ENCODE data around the gene STKLD1.

Gene STKLD1

GRCh38 chr9:133335924-133336811 is 40.0 kb upstream of the STKLD1 start, which contains the start of gene SURF6:
SURF6 (minus strand) TSS chr9:133336188; CDS start chr9:133336132, 56 bp downstream.
- H3K4me3 ChIP-seq (ENCODE audit: low read depth, low read length): peak within 1 kb of the TSS; percentile 96
- H3K27ac ChIP-seq: peak within 1 kb of the TSS; percentile 47
- peak; percentile 82 for DNase-seq
- in situ Hi-C loops (cut with HindIII; ENCODE audit: low pct_ligation_motif_present, low sequenced_read_pairs): no loop called here
- H3K27me3 ChIP-seq (replicated peaks): no peaks in the 10 kb centered on the region
- no peak for TF ChIP-seq CTCF (IDR thresholded peaks at IDR 0.05; ENCODE audit: low read depth, low read length, missing control alignments)
- peaks cover 44% of the 10 kb centered on the region for H3K36me3 ChIP-seq (replicated peaks)

GRCh38 chr9:133339641-133340040 is 36.5 kb upstream of the STKLD1 start:
- Histone ChIP-seq H3K4me3 (ENCODE audit: low read depth, low read length) (no peak overlapping the region), H3K36me3 (replicated peaks) (peaks cover 36% of the 10 kb centered on the region), H3K27me3 (replicated peaks) (no peaks in the 10 kb centered on the region), H3K27ac (no peak overlapping the region)
- in situ Hi-C loops (cut with HindIII; ENCODE audit: low pct_ligation_motif_present, low sequenced_read_pairs): no loop called here
- no peak for TF ChIP-seq CTCF (IDR thresholded peaks at IDR 0.05; ENCODE audit: low read depth, low read length, missing control alignments)
- DNase-seq: no peak

- DNase-seq: no peak
- TF ChIP-seq CTCF (IDR thresholded peaks at IDR 0.05; ENCODE audit: low read depth, low read length, missing control alignments): no peak
- H3K4me3 ChIP-seq (ENCODE audit: low read depth, low read length): no peak overlapping the region
- no peak overlapping the region for H3K27ac ChIP-seq
- H3K27me3 ChIP-seq (replicated peaks): no peaks in the 10 kb centered on the region
- in situ Hi-C loops (cut with HindIII; ENCODE audit: low pct_ligation_motif_present, low sequenced_read_pairs): no loop called here
- H3K36me3 ChIP-seq (replicated peaks): peaks cover 41% of the 10 kb centered on the region
Observed at GRCh38 chr9:133340256-133340655, 35.9 kb upstream of the STKLD1 start.

- no peak for TF ChIP-seq CTCF (IDR thresholded peaks at IDR 0.05; ENCODE audit: low read depth, low read length, missing control alignments)
- Histone ChIP-seq H3K36me3 (replicated peaks) (peaks cover 42% of the 10 kb centered on the region), H3K4me3 (ENCODE audit: low read depth, low read length) (no peak overlapping the region), H3K27me3 (replicated peaks) (no peaks in the 10 kb centered on the region), H3K27ac (no peak overlapping the region)
- no peak for DNase-seq
- in situ Hi-C loops (cut with HindIII; ENCODE audit: low pct_ligation_motif_present, low sequenced_read_pairs): no loop called here
Observed at GRCh38 chr9:133340916-133341315, 35.2 kb upstream of the STKLD1 start.

GRCh38 chr9:133341369-133342068 is 34.6 kb upstream of the STKLD1 start:
- Histone ChIP-seq H3K4me3 (ENCODE audit: low read depth, low read length) (no peak overlapping the region), H3K27ac (no peak overlapping the region), H3K27me3 (replicated peaks) (no peaks in the 10 kb centered on the region), H3K36me3 (replicated peaks) (peaks cover 44% of the 10 kb centered on the region)
- in situ Hi-C loops (cut with HindIII; ENCODE audit: low pct_ligation_motif_present, low sequenced_read_pairs): no loop called here
- DNase-seq: no peak
- no peak for TF ChIP-seq CTCF (IDR thresholded peaks at IDR 0.05; ENCODE audit: low read depth, low read length, missing control alignments)

Data from brain microvascular endothelial cell (primary cell).